GM10266 (cell line): ENCODE data around the gene ADCY4.

Experiments used
- DNase-seq: peaks from one replicate; pipeline ENCODE4 v3.0.0; 2012; ENCODE audit errors: extremely low spot score
- CTCF ChIP-seq: IDR thresholded peaks from 2 replicates; pipeline ENCODE4 v1.5.1; 2012; ENCODE audit warnings: mild to moderate bottlenecking, low read depth; ENCODE audit not compliant: control insufficient read depth, insufficient read depth; ENCODE audit errors: missing control alignments

ADCY4 gene

GRCh38 chr14:24369907-24370687, 35.2 kb upstream of the ADCY4 start:
- DNase-seq, result no peak
- TF ChIP-seq CTCF, result no peak

- DNase-seq, result no peak
- TF ChIP-seq CTCF, result no peak
These were observed 34.6 kb upstream of the ADCY4 start for GRCh38 chr14:24369463-24369862.

GRCh38 chr14:24368562-24369252, 33.8 kb upstream of the ADCY4 start:
- TF ChIP-seq CTCF, result peak; percentile 3
- DNase-seq, result peak; percentile 75

DNA sequence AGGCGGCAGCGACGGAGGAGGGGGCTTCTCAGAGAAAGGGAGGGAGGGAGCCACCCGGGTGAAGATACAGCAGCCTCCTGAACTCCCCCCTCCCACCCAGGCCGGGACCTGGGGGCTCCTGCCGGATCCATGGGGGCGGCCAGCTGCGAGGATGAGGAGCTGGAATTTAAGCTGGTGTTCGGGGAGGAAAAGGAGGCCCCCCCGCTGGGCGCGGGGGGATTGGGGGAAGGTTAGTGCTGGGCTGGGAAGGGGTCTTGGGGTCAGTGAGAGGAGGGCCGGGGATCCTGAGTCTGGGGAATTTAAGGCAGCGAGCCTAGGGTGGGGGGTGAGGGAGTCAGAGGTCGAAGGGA, 33.3 kb upstream of the ADCY4 start:
- no peak for TF ChIP-seq CTCF
- peak; percentile 46 for DNase-seq

DNA sequence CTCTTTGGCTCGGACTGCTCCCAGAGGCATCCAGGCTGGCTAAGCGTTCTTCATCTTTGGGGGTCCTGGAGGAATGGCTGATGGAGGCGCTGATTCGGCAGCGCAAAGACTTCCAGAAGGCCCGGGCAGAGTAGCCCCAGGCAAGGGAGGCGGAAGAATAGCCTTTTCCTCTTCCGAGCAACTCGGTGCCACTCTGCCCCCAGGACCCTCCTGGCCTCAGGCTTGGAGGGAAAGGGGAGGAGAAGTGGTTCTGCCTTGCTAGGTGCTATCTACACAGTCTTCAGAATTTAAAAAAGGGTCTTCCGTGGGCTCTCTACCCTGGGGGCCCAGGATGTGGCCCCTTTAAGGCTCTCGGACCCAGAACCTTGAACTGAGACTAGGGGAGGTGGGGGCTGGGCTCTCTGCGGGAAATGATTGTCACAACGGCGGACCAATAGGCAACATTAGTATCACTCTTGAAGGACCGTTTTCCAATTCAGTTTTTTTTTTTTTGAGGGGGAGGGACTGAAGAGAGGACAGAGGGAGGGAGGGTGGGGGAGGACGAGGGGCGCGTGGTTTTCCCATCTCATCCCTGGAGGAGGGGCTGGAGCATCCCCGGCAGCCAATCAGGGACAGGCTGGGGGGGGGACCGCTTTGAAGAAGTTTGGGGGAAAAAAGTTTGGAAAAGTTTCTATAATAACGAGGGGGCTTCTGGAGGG, 32.8 kb upstream of the ADCY4 start, which contains the start of gene NFATC4:
TSS of gene NFATC4 (plus strand) at position 671 of the 698 bp plus-strand sequence. CDS start 157 bp downstream, outside the sequence.
- DNase-seq, result peak; percentile 81
- TF ChIP-seq CTCF, result no peak

DNA sequence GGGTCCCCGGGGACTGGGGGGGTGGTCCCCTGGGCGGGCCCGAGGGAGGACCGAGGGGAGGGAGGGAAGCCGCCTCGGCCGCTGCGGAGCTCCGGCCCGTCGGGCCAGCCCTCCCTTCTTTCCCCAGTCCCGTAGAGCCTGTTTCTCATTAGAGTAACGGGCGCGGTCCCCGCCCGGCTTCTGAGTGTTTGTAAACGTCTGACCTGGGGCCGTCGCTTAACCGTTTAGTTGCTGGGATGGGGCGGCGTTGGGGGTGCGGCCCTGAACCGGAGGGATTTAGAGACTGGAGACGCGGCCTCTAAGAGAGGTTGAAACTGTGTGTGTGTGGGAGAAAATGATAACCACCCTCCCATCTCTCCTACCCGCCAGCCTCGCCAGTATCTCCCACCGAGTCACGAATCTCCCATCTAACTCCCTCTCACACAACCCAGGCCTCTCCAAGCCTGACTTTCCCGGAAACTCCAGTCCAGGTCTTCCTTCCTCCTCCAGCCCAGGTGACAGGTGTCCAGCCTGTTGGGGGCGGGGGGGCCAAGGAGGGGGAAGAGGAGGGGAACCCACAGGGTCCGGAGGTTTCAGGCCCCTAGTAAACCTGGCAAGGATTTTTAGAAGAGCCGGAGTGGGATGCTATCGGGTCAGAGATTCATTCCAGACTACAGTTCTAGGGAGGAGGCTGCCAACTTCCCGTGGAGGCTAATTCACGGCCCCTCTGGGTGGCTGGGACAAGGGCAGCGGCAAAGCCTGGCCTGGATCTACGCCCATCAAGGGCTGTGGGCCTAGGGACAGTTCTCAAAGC, 32.0 kb upstream of the ADCY4 start:
- DNase-seq, result peak; percentile 87
- no peak for TF ChIP-seq CTCF
